Kidney glomerular epithelial cell (primary cell): Measurements from ENCODE around the gene IL11.
"Not testable (repeated sequence)": the region's sequence is repeated elsewhere in the genome, so short reads cannot be mapped to it uniquely, and the experiment has no call there.

ENCODE experiments used
- DNase-seq: peaks from one replicate; lab custom pipeline; 2025; lab: John Stamatoyannopoulos, UW

The IL11 gene

DNA sequence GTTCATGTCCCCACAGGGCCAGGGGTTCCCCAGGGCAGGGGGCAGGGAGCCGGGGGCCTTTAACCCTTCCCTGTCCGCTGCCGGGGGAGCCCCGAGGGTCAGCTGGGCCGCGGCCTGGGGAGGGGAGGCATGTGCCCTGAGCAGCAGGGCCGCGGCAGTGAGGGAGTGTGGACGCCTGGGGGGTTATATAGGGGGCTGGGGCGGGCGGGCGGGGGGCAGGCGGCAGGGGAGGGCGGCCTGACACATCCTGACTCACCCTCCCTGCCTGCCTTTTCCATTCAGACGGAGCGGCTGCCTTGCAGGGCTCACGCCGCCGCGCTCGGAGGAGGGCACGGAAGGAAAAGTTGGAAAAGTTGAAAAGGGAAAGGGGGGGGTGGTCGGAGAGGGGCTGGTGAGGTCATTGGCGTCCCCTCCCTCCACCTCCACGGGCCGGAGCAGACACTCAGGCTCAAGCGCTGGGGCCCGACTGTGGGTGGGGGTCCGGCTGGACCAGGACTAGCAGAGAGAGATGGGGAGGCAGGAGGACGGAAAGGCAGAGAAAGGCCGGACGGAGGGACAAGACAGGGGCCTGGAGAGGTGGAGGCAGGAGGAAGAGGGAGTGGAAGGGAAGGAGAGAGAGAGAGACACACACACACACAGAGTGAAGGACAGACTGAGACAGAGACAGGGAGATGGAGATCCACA is at the start of gene IL11:
Gene IL11, minus strand, starts transcription at position 159 of the 684 bp plus-strand sequence. Its CDS starts 153 bp downstream, at position 6.
- DNase-seq: peak; percentile 68

- DNase-seq: no peak
These were observed 49.5 kb upstream of the IL11 start for GRCh38 chr19:55419624-55420236.

- DNase-seq: no peak
These were observed 48.8 kb upstream of the IL11 start for GRCh38 chr19:55419103-55419502.

GRCh38 chr19:55418185-55418584 is 47.9 kb upstream of the IL11 start:
- DNase-seq: peak; percentile 53

GRCh38 chr19:55410168-55410567 is 39.9 kb upstream of the IL11 start:
- no peak for DNase-seq

DNA sequence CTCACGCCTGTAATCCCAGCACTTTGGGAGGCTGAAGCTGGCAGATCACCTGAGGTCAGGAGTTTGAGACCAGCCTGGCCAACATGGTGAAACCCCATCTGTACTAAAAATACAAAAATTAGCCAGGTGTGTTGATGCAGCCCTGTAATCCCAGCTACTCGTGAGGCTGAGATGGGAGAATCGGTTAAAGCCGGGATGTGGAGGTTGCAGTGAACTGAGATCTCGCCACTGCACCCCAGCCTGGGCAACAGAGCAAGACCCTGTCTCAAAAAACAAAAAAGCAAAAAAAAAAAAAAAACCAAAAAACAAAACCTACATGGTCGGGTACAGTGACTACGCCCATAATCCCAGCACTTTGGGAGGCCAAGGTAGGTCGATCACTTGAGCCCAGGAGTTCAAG is 38.9 kb upstream of the IL11 start:
- DNase-seq: not testable (repeated sequence)

DNA sequence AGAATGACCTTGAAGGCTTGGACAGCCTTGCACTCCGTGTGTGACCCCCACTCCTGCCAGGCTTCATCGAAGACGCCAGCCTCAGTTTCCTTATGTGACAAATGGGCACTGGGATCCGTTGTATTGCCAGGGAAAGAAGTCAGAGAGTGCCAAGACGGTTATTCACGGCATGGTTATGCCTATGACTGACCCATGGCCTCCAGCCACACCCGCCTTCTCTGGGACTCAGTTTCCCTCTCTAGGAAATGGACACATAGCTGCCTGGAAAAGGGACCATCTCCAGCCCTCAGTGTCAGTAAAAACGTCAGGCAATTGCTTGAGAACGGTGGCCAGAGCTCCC is 38.2 kb upstream of the IL11 start:
- DNase-seq: no peak

DNA sequence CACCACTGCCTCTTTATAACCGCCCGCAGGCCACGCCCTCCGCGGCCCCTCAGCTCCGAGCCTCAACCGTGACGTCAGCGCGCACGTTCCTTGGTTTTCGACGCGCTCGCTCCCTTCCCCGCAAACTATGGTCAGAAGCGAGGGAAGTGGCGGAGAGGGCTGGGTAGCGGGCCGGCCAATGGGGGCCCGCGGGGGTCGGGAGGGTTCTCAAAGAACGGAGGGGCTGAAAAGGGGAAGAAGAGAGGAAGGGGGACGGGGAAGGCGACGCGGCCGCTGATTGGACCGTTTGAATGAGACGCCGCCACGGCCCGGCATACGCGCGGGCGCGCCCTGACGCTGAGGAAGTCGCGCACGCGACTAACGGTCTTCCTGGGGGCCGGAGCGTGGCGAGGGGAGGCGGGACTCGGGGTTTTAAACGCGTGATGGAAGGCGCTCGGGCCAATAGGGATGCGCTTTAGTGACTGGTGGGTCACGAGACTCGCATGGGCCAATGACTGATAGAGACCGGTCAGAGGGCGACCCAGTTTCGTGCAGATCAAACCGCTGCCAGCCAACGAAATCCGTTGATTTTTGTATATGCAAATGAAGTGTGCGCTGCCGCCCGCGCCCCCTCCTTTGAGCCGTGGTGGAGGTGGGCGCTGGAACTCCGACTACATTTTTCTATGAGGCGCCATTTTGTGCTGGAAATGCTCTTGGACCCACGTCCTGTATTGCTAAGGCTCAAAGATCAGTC is 37.7 kb upstream of the IL11 start:
- peak; percentile 98 for DNase-seq

GRCh38 chr19:55407550-55407799 is 37.2 kb upstream of the IL11 start, which contains the start of gene UBE2S:
Gene UBE2S (minus strand): TSS chr19:55407788. CDS start chr19:55407589, 199 bp downstream.
- not testable (repeated sequence) for DNase-seq

GRCh38 chr19:55406826-55407549 is 36.7 kb upstream of the IL11 start:
- DNase-seq: no peak

DNA sequence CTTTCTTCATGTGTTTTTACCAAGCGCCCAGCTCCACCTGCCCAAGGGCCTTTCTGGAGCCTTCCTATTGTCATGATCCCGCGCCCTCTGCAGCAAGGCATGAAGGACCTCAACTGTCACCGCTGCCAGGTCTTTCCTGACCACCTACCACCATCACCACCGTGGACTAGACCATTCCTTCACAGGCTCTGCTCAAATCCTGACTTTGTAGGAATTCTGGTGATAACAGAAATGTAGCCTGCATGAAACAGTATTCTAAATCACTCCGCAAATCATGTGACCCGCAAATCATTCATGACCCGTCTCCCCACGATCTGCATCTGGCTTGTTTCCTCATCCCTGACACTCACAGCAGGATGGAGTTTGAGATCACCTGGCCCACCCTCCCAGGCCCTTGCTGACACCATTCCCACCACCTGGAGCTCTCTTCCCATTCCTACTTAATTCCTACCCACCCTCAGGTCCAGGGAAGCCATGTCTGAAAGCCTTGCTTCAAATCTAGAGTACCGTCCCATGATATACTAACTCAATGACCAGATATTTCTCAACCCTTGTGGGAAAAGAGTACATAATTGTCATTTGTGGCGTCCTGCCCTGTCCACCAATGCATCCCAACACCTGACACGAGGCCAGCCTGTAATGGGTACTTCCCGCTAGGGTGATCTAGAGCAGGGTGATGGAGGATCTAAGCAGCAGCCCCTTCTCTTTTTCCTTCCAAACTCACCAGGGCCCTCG is 36.0 kb upstream of the IL11 start:
- no peak for DNase-seq

GRCh38 chr19:55405638-55406037 is 35.4 kb upstream of the IL11 start:
- no peak for DNase-seq

DNA sequence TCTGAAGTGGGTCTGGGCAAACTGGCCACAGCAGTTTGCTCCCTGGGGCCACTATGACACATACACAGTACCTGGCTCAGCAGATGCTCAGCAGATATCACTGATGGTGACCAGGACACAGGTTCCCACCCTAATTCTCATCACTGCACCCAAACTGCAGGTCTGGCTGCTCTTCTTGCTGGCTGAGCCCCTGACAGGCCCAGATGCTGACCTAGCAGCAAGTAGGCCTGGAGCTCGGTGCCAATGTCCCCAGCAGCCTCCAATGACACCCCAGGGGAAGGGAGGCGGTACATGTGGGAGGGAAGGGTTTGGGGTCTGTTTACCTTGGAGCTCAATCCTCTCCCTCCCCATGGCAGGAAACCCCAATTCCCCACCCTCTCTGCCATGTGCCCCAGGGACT is 32.2 kb upstream of the IL11 start:
- no peak for DNase-seq

- not testable (repeated sequence) for DNase-seq
These were observed 31.1 kb upstream of the IL11 start for GRCh38 chr19:55401390-55401789.

DNA sequence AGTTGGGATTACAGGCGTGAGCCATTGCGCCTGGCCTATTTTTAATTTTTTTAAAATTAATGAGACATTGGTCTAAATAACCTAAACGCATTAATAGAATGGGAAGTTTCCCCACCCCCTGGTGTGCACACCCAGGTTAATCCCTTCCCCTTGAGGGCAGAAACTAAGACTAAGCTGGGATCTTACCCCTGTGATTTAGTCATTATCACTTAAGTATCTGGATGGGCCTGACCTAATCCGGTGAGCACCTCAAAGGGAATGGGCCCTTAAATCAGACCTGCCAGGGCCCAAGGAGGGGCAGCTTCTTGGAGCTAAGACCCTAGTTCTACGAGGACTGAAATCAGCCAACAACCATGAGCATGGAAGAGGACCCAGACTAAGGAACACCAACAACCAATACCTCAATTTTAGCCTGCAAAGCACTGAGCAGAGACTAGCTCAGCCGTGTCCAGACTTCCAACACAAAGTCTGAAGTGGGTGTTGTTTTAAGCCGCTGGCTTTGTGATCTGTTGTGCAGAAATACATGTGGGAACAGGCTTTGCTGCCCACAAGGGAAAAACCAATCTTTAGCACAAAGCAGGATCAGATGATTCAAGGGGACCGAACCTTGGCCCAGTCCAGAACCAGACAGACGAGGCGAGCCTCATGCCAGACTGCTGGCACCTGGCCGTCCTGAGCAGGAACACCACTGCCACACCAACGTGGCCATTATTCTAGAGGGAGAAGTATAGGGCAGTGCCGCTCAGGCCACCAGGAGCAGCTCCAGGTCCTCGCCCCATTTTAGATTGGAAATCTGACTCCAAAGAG is 30.2 kb upstream of the IL11 start:
- no peak for DNase-seq

- DNase-seq: no peak
These were observed 28.1 kb upstream of the IL11 start for GRCh38 chr19:55398200-55398925.

GRCh38 chr19:55392820-55393761 is 22.8 kb upstream of the IL11 start:
- peak; percentile 41 for DNase-seq

DNA sequence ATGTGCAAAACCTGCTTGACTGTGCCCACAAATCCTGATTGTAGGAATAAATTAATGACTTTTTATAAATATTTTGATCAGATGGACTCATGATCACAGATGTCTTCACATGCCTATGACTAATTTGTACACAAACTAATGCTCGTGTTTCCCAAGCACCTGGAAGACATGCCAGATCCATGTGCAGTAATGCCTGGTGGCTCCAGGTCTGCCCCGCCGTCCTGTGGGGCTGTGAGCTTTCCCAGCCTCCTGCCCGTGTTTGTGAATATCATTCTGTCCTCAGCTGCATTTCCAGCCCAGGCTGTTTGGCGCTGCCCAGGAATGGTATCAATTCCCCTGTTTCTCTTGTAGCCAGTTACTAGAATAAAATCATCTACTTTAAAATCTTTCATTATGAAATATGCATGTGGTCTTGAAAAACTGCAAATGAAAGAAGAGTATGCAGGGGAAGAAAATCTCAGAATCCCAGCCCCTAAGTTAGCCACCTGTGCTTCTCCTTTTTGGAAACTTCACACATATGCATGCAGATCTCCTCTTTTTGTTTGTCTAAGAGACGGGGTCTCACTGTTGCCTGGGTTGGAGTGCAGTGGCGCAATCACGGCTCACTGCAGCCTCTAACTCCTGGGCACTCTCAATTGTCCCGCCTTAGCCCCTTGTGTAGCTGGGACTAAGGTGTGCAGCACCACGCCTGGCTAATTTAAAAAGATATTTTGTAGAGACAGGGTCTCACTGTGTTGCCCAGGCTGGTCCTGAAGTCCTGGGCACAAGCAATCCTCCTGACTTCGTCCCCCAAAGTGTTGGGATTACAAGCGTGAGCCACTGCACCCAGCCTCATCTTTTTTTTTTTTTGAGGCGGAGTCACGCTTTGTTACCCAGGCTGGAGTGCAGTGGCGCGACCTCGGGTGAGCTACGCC is 21.7 kb upstream of the IL11 start:
- no peak for DNase-seq
